Hepatocyte (in vitro differentiated cells): ENCODE measurements around the gene SLC17A1. TPM values are rescaled to one million over a fixed set of nuclear protein-coding genes. Genes with fewer than 3 reads are reported as not detected.

Experiments used
- DNase-seq: peaks from one replicate; pipeline ENCODE4 v3.0.0-alpha.2; 2016; ENCODE audit warnings: low spot score
- H2AFZ ChIP-seq: fragments of 200-600 bp; sonication (generic); 2 replicates; pipeline ENCODE4 v1.6.0; 2016; ENCODE audit warnings: antibody characterized with exemption, mild to moderate bottlenecking
- H3K27ac ChIP-seq: fragments of 200-600 bp; sonication (generic); 2 replicates; pipeline ENCODE4 v1.5.1; 2016; ENCODE audit warnings: mild to moderate bottlenecking
- H3K27me3 ChIP-seq: fragments of 200-600 bp; sonication (generic); 2 replicates; pipeline ENCODE4 v1.6.1; 2016
- H3K36me3 ChIP-seq: fragments of 200-600 bp; sonication (generic); replicated peaks from 2 replicates; pipeline ENCODE4 v1.5.1; 2016; ENCODE audit warnings: low read depth; ENCODE audit not compliant: insufficient read depth
- H3K4me1 ChIP-seq: fragments of 200-600 bp; sonication (generic); 2 replicates; pipeline ENCODE4 v1.5.1; 2016; ENCODE audit warnings: mild to moderate bottlenecking, moderate library complexity; ENCODE audit not compliant: insufficient read depth
- H3K4me2 ChIP-seq: fragments of 200-600 bp; sonication (generic); 2 replicates; pipeline ENCODE4 v1.6.0; 2016
- H3K4me3 ChIP-seq: fragments of 200-600 bp; sonication (generic); 2 replicates; pipeline ENCODE4 v1.5.1; 2016; ENCODE audit warnings: mild to moderate bottlenecking
- H3K79me2 ChIP-seq: fragments of 200-600 bp; sonication (generic); 2 replicates; pipeline ENCODE4 v1.6.0; 2017; ENCODE audit warnings: mild to moderate bottlenecking
- H3K9me2 ChIP-seq: fragments of 200-600 bp; sonication (generic); replicated peaks from 2 replicates; pipeline ENCODE4 v1.6.0; 2017; ENCODE audit warnings: mild to moderate bottlenecking; ENCODE audit not compliant: insufficient read depth
- H3K9me3 ChIP-seq: fragments of 200-600 bp; sonication (generic); 2 replicates; pipeline ENCODE4 v1.5.1; 2016; ENCODE audit warnings: low read depth, mild to moderate bottlenecking
- H4K20me1 ChIP-seq: fragments of 200-600 bp; sonication (generic); 2 replicates; pipeline ENCODE4 v1.6.0; 2016; ENCODE audit warnings: mild to moderate bottlenecking; ENCODE audit not compliant: insufficient read depth, poor library complexity, severe bottlenecking
- EZH2 ChIP-seq: fragments of 200-600 bp; sonication (generic); IDR thresholded peaks from 2 replicates; pipeline ENCODE4 v1.6.1; 2016; ENCODE audit warnings: antibody characterized with exemption, mild to moderate bottlenecking, borderline replicate concordance
- EZH2phosphoT487 ChIP-seq: fragments of 200-600 bp; sonication (generic); IDR thresholded peaks from one replicate; pipeline ENCODE4 v1.6.1; 2018; ENCODE audit warnings: antibody characterized with exemption, mild to moderate bottlenecking, low read depth, moderate library complexity; ENCODE audit not compliant: unreplicated experiment, severe bottlenecking
- WGBS: methylation state at CpG from one replicate; pipeline ENCODE4 v1.1.6; 2016; ENCODE audit warnings: low lambda C conversion rate; ENCODE audit errors: missing lambda C conversion rate; 5-methylcytosine and 5-hydroxymethylcytosine counted together
- polyA plus RNA-seq: library from polyadenylated mRNA; unstranded; fragments of >200 nt; fragmentation: Nextera tagmentation; extraction: Ambion mirVana; gene quantifications from 2 replicates; pipeline ENCODE4 v1.2.1, GENCODE V29; 2016
- total RNA-seq: library from RNA; depleted of rRNA; stranded (reverse); fragments of >200 nt; gene quantifications from 2 replicates; pipeline ENCODE4 v1.2.3, GENCODE V29; 2014
- TF ChIP-seq, protein P1 (sequence below): fragments of 200-600 bp; sonication (generic); IDR thresholded peaks from 2 replicates; pipeline ENCODE4 v1.5.1; 2016; ENCODE audit warnings: antibody characterized with exemption, mild to moderate bottlenecking; ENCODE audit not compliant: poor library complexity

The SLC17A1 gene
- total and polyA plus RNA-seq, 2 experiments from 2014 or later: 3.2 to 4.0 TPM

DNA sequence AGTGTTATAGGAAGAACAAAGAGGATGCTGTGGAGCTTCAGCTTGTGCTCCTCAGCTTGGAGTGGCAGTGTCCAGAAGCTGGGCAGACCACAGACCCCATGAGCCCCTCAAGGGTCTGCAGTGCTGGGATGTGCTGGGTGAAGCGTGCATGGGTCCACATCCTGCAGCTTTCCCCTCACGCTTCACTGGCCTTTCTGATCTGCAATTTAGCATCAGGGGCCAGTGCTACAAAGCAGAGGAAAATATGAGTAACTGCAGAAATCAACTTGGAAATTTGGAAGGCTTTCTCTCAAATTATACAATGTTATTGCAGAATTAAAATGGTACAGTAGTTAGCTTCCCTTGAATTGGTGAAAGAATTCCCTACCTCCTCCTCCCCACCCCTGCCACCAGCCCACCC, 67.2 kb downstream of the SLC17A1 start:
- Histone ChIP-seq H3K27me3 (no peaks in the 10 kb centered on the region), H3K9me3 (no peaks in the 10 kb centered on the region), H3K4me3 (no peak overlapping the region), H2AFZ (no peak overlapping the region), H3K9me2 (no peaks in the 10 kb centered on the region), H3K79me2 (peaks cover 2% of the 10 kb centered on the region), H3K27ac (no peak overlapping the region), H3K36me3 (no peaks in the 10 kb centered on the region), H4K20me1 (no peaks in the 10 kb centered on the region), H3K4me2 (no peak overlapping the region), H3K4me1 (peaks cover 11% of the 10 kb centered on the region)
- no peak for DNase-seq
- TF ChIP-seq, protein P1, sequence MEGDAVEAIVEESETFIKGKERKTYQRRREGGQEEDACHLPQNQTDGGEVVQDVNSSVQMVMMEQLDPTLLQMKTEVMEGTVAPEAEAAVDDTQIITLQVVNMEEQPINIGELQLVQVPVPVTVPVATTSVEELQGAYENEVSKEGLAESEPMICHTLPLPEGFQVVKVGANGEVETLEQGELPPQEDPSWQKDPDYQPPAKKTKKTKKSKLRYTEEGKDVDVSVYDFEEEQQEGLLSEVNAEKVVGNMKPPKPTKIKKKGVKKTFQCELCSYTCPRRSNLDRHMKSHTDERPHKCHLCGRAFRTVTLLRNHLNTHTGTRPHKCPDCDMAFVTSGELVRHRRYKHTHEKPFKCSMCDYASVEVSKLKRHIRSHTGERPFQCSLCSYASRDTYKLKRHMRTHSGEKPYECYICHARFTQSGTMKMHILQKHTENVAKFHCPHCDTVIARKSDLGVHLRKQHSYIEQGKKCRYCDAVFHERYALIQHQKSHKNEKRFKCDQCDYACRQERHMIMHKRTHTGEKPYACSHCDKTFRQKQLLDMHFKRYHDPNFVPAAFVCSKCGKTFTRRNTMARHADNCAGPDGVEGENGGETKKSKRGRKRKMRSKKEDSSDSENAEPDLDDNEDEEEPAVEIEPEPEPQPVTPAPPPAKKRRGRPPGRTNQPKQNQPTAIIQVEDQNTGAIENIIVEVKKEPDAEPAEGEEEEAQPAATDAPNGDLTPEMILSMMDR: no peak
- TF ChIP-seq EZH2phosphoT487 (no peak), EZH2 (no peak)
- 95% methylated on average over 2 of the region's 2 CpGs for WGBS

DNA sequence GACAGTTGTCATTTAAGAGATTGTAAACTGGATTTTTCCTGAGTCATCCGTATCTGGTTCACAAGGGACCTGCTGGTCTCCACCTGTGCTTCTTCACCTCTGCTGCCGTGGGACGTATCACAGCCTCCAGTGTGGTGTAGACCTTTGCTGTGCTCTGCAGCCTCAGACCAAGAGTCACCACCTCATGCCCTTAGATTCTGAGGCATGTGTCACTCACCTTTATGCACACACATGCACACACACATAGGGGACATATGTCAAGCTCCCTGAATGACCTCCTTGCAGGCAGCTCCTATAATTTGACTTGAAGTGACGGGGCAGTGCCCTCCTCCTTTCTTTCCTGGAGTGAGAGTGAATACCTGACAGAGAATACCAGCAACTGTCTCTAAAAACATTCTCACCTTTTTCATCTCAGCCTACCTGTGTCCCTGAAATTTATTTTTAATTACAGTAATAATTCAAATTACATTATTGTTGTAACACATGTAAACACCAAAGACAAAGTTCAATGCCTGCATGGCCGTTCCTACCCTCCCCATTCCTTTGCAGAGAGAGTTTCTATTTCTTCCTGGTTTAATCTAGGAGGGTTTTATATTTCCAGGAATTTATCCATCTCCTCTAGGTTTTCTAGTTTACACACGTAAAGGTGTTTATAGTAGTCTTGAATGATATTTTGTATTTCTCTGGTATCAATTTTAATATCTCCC, 73.8 kb downstream of the SLC17A1 start:
- H3K79me2 ChIP-seq: peaks cover 17% of the 10 kb centered on the region
- no peaks in the 10 kb centered on the region for H3K9me2 ChIP-seq
- peak overlapping the region; percentile 66 for H3K4me2 ChIP-seq
- no peak overlapping the region for H3K4me3 ChIP-seq
- no peak for DNase-seq
- H3K36me3 ChIP-seq: no peaks in the 10 kb centered on the region
- peaks cover 17% of the 10 kb centered on the region for H3K4me1 ChIP-seq
- no peak for TF ChIP-seq EZH2phosphoT487
- TF ChIP-seq, protein P1: no peak
- no peak for TF ChIP-seq EZH2
- H3K27me3 ChIP-seq: no peaks in the 10 kb centered on the region
- H4K20me1 ChIP-seq: no peaks in the 10 kb centered on the region
- H3K9me3 ChIP-seq: no peaks in the 10 kb centered on the region
- WGBS: 80% methylated on average over 6 of the region's 6 CpGs
- no peak overlapping the region for H3K27ac ChIP-seq
- H2AFZ ChIP-seq: no peak overlapping the region

DNA sequence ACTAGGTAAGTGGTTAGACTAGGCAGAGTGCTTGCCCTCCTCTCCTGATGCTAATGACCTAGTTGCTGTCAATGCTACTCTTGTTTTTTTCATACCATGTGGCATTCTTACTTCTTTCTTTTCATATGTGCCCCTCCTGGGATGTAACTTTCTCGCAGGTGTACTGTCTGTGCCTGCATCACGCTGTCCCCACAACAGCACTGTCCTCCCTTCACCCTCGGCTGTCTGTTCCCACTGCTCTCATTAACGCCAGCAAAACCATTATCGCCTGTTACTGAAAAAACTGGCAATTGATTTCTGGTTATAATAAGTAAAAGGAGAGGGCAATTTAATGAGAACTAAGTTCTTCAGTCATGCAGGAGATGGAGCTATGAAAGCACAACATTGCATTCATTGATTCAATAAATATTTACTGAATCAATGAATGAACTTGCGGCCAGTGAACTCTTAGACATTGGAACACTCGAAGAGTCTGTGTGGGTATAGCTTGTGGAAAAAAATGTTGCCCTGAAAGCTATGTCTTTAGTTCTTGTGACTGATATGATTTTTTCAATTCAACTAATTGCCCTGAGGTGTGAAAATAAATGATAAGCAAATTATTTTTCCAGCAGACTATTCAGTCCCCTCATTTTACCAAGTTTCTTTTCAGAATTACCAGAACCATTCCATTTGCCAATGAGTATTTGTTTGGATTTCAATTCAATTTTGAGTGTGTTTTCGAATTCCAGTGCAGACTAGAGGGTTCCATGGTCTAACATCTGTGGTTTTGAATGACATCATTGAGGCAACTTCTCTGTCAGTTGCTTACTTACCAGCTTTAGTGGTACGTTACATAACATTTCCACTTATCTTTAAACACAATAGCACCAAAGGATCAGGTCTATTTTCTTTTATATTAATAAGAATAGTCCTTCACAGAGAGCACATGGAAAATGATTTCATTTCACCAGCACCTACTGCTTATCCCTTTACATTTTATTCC, 75.2 kb downstream of the SLC17A1 start:
- H3K4me1 ChIP-seq: peaks cover 19% of the 10 kb centered on the region
- peak overlapping the region; percentile 23 for H3K27ac ChIP-seq
- no peak for DNase-seq
- no peaks in the 10 kb centered on the region for H3K36me3 ChIP-seq
- H2AFZ ChIP-seq: no peak overlapping the region
- no peaks in the 10 kb centered on the region for H3K27me3 ChIP-seq
- peaks cover 17% of the 10 kb centered on the region for H3K79me2 ChIP-seq
- WGBS: 81% methylated on average over 9 of the region's 9 CpGs
- H3K4me2 ChIP-seq: peak overlapping the region; percentile 66
- no peak overlapping the region for H3K4me3 ChIP-seq
- no peaks in the 10 kb centered on the region for H3K9me3 ChIP-seq
- TF ChIP-seq EZH2: no peak
- no peak for TF ChIP-seq EZH2phosphoT487
- TF ChIP-seq, protein P1: no peak
- no peaks in the 10 kb centered on the region for H4K20me1 ChIP-seq
- H3K9me2 ChIP-seq: no peaks in the 10 kb centered on the region
